Osteoblast (primary cell): ENCODE data around the gene CRYGA. TPM values are rescaled to one million over a fixed set of nuclear protein-coding genes. Genes with fewer than 3 reads are reported as not detected.

Source experiments
- DNase-seq: peaks from one replicate; pipeline ENCODE4 v3.0.0; 2011; ENCODE audit warnings: low spot score, mixed read lengths; ENCODE audit not compliant: insufficient read length; ENCODE audit errors: missing footprints
- H2AFZ ChIP-seq: 2 replicates; pipeline ENCODE4 v1.6.0; 2011; ENCODE audit warnings: mild to moderate bottlenecking, low read length
- H3K27ac ChIP-seq: 2 replicates; pipeline ENCODE4 v1.5.1; 2011; ENCODE audit warnings: mild to moderate bottlenecking, low read depth, low read length, moderate library complexity
- H3K27me3 ChIP-seq: 2 replicates; pipeline ENCODE4 v1.6.0; 2012; ENCODE audit warnings: mild to moderate bottlenecking, control low read depth, inconsistent platforms, low read length, moderate library complexity; ENCODE audit not compliant: insufficient read depth
- H3K36me3 ChIP-seq: 2 replicates; pipeline ENCODE4 v1.5.1; 2011; ENCODE audit warnings: mild to moderate bottlenecking, low read length, control low read depth, moderate library complexity; ENCODE audit not compliant: insufficient read depth
- H3K4me1 ChIP-seq: 2 replicates; pipeline ENCODE4 v1.5.1; 2011; ENCODE audit warnings: mild to moderate bottlenecking, low read length, control low read depth, moderate library complexity; ENCODE audit not compliant: insufficient read depth
- H3K4me2 ChIP-seq: 2 replicates; pipeline ENCODE4 v1.6.0; 2011; ENCODE audit warnings: mild to moderate bottlenecking, low read length; ENCODE audit not compliant: insufficient read depth
- H3K4me3 ChIP-seq: fragments of 200-600 bp; sonication (generic); 3 replicates; pipeline ENCODE4 v1.5.1; 2012; ENCODE audit warnings: mild to moderate bottlenecking, low read length, inconsistent platforms; ENCODE audit not compliant: insufficient read depth
- H3K79me2 ChIP-seq: 2 replicates; pipeline ENCODE4 v1.6.0; 2012; ENCODE audit warnings: mild to moderate bottlenecking, low read length, control low read depth, inconsistent platforms; ENCODE audit not compliant: insufficient read depth
- H3K9me3 ChIP-seq: 2 replicates; pipeline ENCODE4 v1.5.1; 2011; ENCODE audit warnings: low read depth, low read length, control low read depth
- H4K20me1 ChIP-seq: 2 replicates; pipeline ENCODE4 v1.6.0; 2012; ENCODE audit warnings: mild to moderate bottlenecking, low read length, control low read depth; ENCODE audit not compliant: insufficient read depth
- total RNA-seq: library from RNA; depleted of rRNA; stranded (reverse); fragments of >200 nt; gene quantifications from 2 replicates; pipeline ENCODE4 v1.2.3, GENCODE V29; 2012
- TF ChIP-seq, protein P1 (sequence below): IDR thresholded peaks from 2 replicates; pipeline ENCODE4 v1.5.1; 2011; ENCODE audit warnings: mild to moderate bottlenecking, low read depth, low read length, moderate library complexity; ENCODE audit errors: extremely low read depth

CRYGA gene
- total RNA-seq, 1 donor: not detected

DNA sequence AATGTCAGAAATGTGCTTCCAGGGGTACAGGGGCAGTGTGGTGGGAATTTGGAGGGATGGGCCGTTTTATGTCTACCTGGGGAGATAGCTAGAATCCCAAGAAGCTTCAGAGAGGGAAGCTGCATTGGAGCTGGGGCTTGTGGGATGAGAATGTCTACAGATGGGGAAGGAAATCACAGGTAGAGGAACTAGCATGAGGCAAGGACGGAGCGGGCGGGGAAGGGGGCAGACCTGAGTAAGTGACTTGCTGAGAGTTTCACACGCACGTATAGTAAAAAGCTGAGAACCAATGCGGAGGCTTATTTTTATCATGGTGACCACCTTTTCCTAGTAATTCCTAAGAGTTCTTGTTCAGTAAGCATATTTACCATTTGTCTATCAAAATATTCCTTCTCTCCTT, 20.1 kb upstream of the CRYGA start:
- no peak for DNase-seq
- no peaks in the 10 kb centered on the region for H3K79me2 ChIP-seq
- no peaks in the 10 kb centered on the region for H4K20me1 ChIP-seq
- no peaks in the 10 kb centered on the region for H3K36me3 ChIP-seq
- H3K4me2 ChIP-seq: peak overlapping the region; percentile 9
- no peak overlapping the region for H3K27ac ChIP-seq
- H3K27me3 ChIP-seq: peaks cover 28% of the 10 kb centered on the region
- no peak overlapping the region for H3K4me3 ChIP-seq
- TF ChIP-seq, protein P1, sequence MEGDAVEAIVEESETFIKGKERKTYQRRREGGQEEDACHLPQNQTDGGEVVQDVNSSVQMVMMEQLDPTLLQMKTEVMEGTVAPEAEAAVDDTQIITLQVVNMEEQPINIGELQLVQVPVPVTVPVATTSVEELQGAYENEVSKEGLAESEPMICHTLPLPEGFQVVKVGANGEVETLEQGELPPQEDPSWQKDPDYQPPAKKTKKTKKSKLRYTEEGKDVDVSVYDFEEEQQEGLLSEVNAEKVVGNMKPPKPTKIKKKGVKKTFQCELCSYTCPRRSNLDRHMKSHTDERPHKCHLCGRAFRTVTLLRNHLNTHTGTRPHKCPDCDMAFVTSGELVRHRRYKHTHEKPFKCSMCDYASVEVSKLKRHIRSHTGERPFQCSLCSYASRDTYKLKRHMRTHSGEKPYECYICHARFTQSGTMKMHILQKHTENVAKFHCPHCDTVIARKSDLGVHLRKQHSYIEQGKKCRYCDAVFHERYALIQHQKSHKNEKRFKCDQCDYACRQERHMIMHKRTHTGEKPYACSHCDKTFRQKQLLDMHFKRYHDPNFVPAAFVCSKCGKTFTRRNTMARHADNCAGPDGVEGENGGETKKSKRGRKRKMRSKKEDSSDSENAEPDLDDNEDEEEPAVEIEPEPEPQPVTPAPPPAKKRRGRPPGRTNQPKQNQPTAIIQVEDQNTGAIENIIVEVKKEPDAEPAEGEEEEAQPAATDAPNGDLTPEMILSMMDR: no peak
- H3K4me1 ChIP-seq: no peaks in the 10 kb centered on the region
- H3K9me3 ChIP-seq: no peaks in the 10 kb centered on the region
- H2AFZ ChIP-seq: no peak overlapping the region

DNA sequence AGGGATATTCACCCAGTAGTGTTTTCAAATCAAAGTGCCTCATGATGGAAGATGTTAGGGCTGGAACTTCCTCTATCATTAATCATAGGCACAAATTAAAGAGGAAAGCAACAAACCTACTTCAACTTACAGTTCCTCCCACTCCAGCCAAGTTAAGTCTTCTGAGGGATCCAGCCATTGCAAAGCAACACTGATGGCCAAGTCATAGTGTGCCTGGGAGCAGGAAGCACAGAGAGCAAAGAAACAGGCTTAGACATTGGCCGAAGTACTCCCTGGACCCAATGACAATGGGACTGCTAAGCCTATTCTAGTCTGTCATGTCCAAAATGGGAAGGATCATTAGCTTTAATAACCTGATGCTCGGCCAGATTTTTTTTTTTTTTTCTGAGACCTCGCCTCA, 19.4 kb upstream of the CRYGA start:
- Histone ChIP-seq H3K4me3 (no peak overlapping the region), H2AFZ (no peak overlapping the region), H3K27ac (no peak overlapping the region), H4K20me1 (no peaks in the 10 kb centered on the region), H3K36me3 (no peaks in the 10 kb centered on the region), H3K27me3 (peaks cover 28% of the 10 kb centered on the region), H3K9me3 (no peaks in the 10 kb centered on the region), H3K4me1 (no peaks in the 10 kb centered on the region), H3K4me2 (no peak overlapping the region), H3K79me2 (no peaks in the 10 kb centered on the region)
- TF ChIP-seq, protein P1: no peak
- no peak for DNase-seq

GRCh38 chr2:208179028-208179609, 15.7 kb upstream of the CRYGA start:
- no peaks in the 10 kb centered on the region for H4K20me1 ChIP-seq
- no peak overlapping the region for H3K4me2 ChIP-seq
- no peak overlapping the region for H3K4me3 ChIP-seq
- peaks cover 8% of the 10 kb centered on the region for H3K27me3 ChIP-seq
- no peaks in the 10 kb centered on the region for H3K4me1 ChIP-seq
- no peak overlapping the region for H2AFZ ChIP-seq
- no peak for DNase-seq
- TF ChIP-seq, protein P1: no peak
- no peaks in the 10 kb centered on the region for H3K36me3 ChIP-seq
- no peak overlapping the region for H3K27ac ChIP-seq
- H3K79me2 ChIP-seq: no peaks in the 10 kb centered on the region
- H3K9me3 ChIP-seq: no peaks in the 10 kb centered on the region

DNA sequence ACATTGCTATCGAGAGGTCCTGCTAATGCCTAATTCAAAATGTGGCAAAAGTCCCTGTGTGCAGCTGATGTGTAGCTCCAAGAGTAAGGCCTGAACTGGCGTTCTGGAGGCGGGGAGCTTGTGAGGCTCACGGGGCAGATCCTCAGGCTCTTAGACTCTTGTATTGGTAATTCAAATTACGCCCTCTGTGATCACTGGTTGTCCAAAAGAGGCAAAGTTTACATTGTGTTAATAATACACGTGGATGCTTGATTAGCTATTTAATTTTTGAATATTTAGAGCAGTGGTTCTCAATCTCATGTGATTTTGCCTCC, 12.4 kb upstream of the CRYGA start:
- no peaks in the 10 kb centered on the region for H3K79me2 ChIP-seq
- peak overlapping the region; percentile 3 for H2AFZ ChIP-seq
- H4K20me1 ChIP-seq: no peaks in the 10 kb centered on the region
- peak overlapping the region; percentile 12 for H3K4me2 ChIP-seq
- no peak for DNase-seq
- H3K4me1 ChIP-seq: no peaks in the 10 kb centered on the region
- H3K27me3 ChIP-seq: peaks cover 1% of the 10 kb centered on the region
- H3K4me3 ChIP-seq: no peak overlapping the region
- H3K27ac ChIP-seq: no peak overlapping the region
- TF ChIP-seq, protein P1: no peak
- no peaks in the 10 kb centered on the region for H3K36me3 ChIP-seq
- H3K9me3 ChIP-seq: no peaks in the 10 kb centered on the region
